CD4-positive, alpha-beta T cell treated with Interleukin-15 for 1 hour (primary cell): ENCODE results near the gene PSMF1.

ENCODE experiments used
- DNase-seq: peaks from one replicate; pipeline ENCODE4 v3.0.0-alpha.2; 2020

Gene PSMF1

GRCh38 chr20:1216527-1217427 lies 98.4 kb downstream of the PSMF1 start:
- peak; percentile 23 for DNase-seq
